AG09309 (cell line): ENCODE data around the gene NLGN1.
A peak's percentile ranks its signal among the peaks of the same experiment; 100 is the strongest.

Source experiments
- DNase-seq: peaks from one replicate; pipeline ENCODE4 v3.0.0-alpha.2; 2010; ENCODE audit warnings: low read depth
- H3K4me3 ChIP-seq: 2 replicates; pipeline ENCODE4 v1.5.1; 2011; ENCODE audit warnings: mild to moderate bottlenecking, low read depth, low read length, moderate library complexity; ENCODE audit not compliant: control insufficient read depth
- TF ChIP-seq, protein P1 (sequence below): IDR thresholded peaks from 2 replicates; pipeline ENCODE4 v1.5.1; 2011; ENCODE audit warnings: mild to moderate bottlenecking, low read depth, low read length, inconsistent platforms; ENCODE audit not compliant: insufficient read depth, control insufficient read depth; ENCODE audit errors: missing control alignments

NLGN1 gene

DNA sequence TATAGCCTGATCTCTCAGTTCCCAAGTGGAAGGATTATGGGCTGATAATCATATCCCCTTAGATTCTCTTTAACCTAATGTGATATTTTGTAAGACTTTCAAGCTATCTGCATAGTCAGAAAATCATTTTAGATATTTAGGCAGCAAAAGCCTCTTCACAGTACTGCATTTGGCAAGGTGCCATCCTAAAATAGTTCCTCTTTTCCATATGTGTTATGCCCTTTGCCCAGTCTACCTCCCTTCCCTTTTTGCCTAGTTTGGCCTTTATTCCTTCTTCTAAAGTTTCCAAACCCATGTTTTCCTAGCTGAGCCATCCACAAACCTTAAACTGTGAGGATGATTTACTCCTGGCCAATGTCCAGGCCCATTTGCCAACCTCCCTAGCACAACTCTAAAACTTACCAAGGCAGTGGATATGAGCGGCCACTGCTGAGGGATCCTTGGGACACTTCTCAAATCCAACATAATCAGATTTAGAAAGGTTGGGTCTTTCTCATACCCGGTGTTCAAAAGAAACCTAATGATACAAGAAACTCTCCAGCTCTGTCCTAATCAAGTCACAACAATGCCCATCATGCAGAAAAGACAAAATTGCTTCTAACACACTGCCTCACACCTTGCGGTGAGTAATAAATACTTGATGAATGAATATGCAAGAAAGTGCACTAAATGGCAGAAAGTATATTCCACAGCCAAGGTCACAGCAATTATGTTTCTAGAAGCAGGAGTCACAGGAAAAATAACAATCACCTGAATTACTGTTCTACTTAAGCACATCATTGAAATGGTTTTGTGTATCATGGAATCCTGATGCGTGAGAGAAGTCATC is 493.9 kb downstream of the NLGN1 start:
- DNase-seq: no peak
- no peak overlapping the region for H3K4me3 ChIP-seq
- TF ChIP-seq, protein P1, sequence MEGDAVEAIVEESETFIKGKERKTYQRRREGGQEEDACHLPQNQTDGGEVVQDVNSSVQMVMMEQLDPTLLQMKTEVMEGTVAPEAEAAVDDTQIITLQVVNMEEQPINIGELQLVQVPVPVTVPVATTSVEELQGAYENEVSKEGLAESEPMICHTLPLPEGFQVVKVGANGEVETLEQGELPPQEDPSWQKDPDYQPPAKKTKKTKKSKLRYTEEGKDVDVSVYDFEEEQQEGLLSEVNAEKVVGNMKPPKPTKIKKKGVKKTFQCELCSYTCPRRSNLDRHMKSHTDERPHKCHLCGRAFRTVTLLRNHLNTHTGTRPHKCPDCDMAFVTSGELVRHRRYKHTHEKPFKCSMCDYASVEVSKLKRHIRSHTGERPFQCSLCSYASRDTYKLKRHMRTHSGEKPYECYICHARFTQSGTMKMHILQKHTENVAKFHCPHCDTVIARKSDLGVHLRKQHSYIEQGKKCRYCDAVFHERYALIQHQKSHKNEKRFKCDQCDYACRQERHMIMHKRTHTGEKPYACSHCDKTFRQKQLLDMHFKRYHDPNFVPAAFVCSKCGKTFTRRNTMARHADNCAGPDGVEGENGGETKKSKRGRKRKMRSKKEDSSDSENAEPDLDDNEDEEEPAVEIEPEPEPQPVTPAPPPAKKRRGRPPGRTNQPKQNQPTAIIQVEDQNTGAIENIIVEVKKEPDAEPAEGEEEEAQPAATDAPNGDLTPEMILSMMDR: no peak

DNA sequence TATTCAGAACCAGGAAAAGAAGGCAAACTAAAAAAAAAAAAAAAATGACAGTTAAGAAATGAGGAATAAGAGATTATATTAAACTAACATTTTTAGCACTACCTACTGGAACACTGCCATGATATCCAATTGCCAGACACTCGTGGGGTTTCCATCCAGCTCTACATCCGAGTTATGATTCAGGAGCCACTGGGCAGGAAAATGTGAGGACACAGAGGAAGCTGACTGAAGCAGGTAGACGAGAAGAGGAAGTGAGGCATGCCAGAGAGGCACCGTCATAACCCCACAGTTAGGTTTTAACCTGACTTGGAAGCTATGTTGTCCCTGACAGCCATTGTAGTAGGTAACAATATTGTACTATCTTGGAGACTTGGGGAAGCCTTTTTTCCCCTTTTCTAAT is 495.0 kb downstream of the NLGN1 start:
- no peak for DNase-seq
- TF ChIP-seq, protein P1: no peak
- no peak overlapping the region for H3K4me3 ChIP-seq

DNA sequence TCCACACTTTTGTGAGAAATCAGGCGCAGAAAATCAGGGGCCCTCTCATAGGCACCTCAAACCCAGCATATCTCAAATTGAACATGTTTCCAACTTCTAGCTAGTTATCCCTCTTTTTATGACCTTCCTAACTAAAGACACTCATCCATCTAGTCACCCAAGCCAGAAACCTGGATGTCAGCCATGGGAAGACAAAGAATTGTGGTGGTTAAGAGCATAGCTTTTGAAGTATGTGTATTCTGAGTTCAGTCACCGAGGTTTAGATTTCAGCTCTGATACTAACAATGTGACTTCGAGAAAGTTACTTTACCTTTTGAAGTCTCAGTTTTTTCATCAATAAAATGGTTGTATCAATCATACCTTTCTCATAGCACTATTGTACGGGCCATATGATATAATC is 495.5 kb downstream of the NLGN1 start:
- no peak overlapping the region for H3K4me3 ChIP-seq
- peak; percentile 79 for DNase-seq
- TF ChIP-seq, protein P1: no peak

DNA sequence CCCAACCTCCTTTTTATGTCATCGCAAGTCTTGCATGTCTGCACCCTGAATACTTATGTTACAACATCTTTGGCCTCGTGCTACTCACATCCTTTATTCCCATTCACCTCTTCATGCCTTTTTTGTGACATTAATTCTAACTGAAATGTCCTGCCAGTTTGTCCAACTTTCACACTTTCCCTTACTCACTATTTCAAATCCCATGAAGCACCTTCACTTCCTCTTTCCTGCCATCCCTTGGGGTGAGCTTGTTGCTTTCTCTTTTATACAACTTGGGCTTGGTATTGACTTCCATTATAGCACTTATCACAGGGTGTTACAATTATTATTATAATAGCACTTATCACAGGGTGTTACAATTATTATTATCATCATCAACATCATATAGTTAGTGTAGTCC is 496.3 kb downstream of the NLGN1 start:
- DNase-seq: no peak
- no peak overlapping the region for H3K4me3 ChIP-seq
- TF ChIP-seq, protein P1: no peak

DNA sequence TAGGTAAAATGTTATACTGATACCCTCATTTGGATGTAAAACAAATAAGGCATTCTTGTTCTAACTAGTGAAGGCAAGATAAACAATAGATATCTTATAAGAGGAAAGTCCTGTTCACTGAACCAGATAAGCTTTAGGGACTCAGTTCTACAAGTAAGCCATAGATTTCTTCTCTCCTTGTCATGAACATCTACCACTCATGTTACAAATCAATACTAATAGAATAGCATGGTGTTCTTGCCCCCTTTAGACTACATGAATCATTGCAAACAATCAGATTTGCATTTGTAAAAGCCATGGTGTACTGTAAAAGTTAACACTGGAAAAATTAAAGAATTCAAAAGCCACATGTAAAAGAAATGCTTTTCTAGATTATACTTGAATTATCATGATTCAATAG is 500.1 kb downstream of the NLGN1 start:
- H3K4me3 ChIP-seq: no peak overlapping the region
- no peak for DNase-seq
- TF ChIP-seq, protein P1: no peak

DNA sequence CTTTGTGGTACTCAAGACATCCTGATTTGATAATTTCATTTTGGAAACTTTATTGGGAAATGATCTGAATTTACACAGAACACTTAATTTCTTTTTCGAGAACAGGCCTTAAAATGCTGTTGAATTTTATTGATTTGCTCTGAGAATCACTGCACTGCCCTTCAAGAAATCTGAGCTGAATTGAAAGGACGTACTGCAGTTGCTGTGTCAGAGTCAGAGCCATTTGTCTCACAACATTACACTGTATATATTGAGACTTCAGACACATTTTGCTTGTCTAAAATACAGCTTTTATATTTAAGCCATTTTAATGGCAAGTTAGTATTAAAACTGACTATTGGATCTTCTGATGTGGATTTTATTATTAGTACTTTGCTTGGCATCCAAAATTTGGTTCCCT is 504.1 kb downstream of the NLGN1 start:
- no peak overlapping the region for H3K4me3 ChIP-seq
- TF ChIP-seq, protein P1: no peak
- DNase-seq: no peak

DNA sequence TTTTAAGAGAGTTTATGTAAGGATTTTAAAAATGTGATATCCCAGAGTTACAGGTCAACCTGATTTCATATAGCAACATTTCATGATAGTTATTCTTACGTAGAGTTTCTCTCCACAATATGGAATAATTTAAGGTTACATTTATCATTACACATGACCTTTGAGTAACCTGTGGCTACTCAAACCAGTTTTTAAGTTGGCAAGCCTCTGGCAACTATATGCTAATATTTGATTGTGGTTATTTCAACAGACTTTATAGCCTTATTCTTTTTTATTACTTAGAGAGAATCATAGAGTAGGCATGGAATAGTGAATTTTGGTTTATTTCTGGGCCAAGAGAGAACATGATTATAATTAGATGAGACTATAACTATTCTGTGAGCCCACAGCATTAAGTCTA is 504.9 kb downstream of the NLGN1 start:
- TF ChIP-seq, protein P1: no peak
- DNase-seq: no peak
- H3K4me3 ChIP-seq: no peak overlapping the region
